Neural cell (in vitro differentiated cells): Measurements from ENCODE around the gene SEC23A. TPM values are rescaled to one million over a fixed set of nuclear protein-coding genes. Genes with fewer than 3 reads are reported as not detected.
A peak's percentile ranks its signal among the peaks of the same experiment; 100 is the strongest.

Source experiments
- H2AFZ ChIP-seq: fragments of 200-600, 300-800 bp; sonication (generic), shearing (Covaris generic); 2 replicates; pipeline ENCODE4 v1.6.0; 2014; ENCODE audit warnings: low read depth, mild to moderate bottlenecking, antibody characterized with exemption, low read length, moderate library complexity
- H3F3A ChIP-seq: fragments of 200-600 bp; shearing (Covaris generic); 2 replicates; pipeline ENCODE4 v1.6.1; 2016; ENCODE audit warnings: mild to moderate bottlenecking, moderate library complexity, mixed read lengths, antibody characterized with exemption, low read length; ENCODE audit not compliant: insufficient read depth, poor library complexity, severe bottlenecking
- H3K27ac ChIP-seq: fragments of 200-600, 300-800 bp; sonication (generic), shearing (Covaris generic); 2 replicates; pipeline ENCODE4 v1.5.1; 2014; ENCODE audit warnings: mild to moderate bottlenecking, low read length, moderate library complexity
- H3K27me3 ChIP-seq: fragments of 300-800, 200-600 bp; sonication (generic), shearing (Covaris generic); 2 replicates; pipeline ENCODE4 v1.6.0; 2014; ENCODE audit warnings: mild to moderate bottlenecking, low read depth, low read length, moderate library complexity; ENCODE audit not compliant: insufficient read depth
- H3K36me3 ChIP-seq: fragments of 300-800, 200-600 bp; sonication (generic), shearing (Covaris generic); 2 replicates; pipeline ENCODE4 v1.5.1; 2014; ENCODE audit warnings: mild to moderate bottlenecking, antibody characterized with exemption, low read length, moderate library complexity; ENCODE audit not compliant: insufficient read depth
- H3K4me2 ChIP-seq: fragments of 300-800, 200-600 bp; sonication (generic), shearing (Covaris generic); 2 replicates; pipeline ENCODE4 v1.6.0; 2014; ENCODE audit warnings: mild to moderate bottlenecking, low read length
- H3K4me3 ChIP-seq: fragments of 300-800, 200-600 bp; sonication (generic), shearing (Covaris generic); 2 replicates; pipeline ENCODE4 v1.5.1; 2014; ENCODE audit warnings: mild to moderate bottlenecking, low read length, moderate library complexity
- H3K79me2 ChIP-seq: fragments of 200-600 bp; shearing (Covaris generic); replicated peaks from 2 replicates; pipeline ENCODE4 v1.6.0; 2014; ENCODE audit warnings: mild to moderate bottlenecking, low read length, moderate library complexity; ENCODE audit not compliant: insufficient read depth
- H3K9ac ChIP-seq: fragments of 300-800, 200-600 bp; sonication (generic), shearing (Covaris generic); 2 replicates; pipeline ENCODE4 v1.6.1; 2016; ENCODE audit warnings: mild to moderate bottlenecking, low read length, mixed read lengths
- H3K9me2 ChIP-seq: fragments of 200-600 bp; shearing (Covaris generic); 2 replicates; pipeline ENCODE4 v1.6.1; 2016; ENCODE audit warnings: mild to moderate bottlenecking, low read length, mixed read lengths; ENCODE audit not compliant: insufficient read depth
- H3K9me3 ChIP-seq: fragments of 200-600, 300-800 bp; sonication (generic), shearing (Covaris generic); 2 replicates; pipeline ENCODE4 v1.6.1; 2016; ENCODE audit warnings: mild to moderate bottlenecking, mixed run types, low read length, moderate library complexity, mixed read lengths
- H4K20me1 ChIP-seq: fragments of 200-600 bp; shearing (Covaris generic); 2 replicates; pipeline ENCODE4 v1.6.1; 2016; ENCODE audit warnings: mild to moderate bottlenecking, mixed run types; ENCODE audit not compliant: insufficient read depth
- EP300 ChIP-seq: fragments of 450-650 bp; conservative IDR thresholded peaks from 2 replicates; pipeline ENCODE4 v1.6.1; 2014; ENCODE audit warnings: antibody characterized with exemption, mild to moderate bottlenecking, moderate library complexity; ENCODE audit not compliant: poor library complexity, severe bottlenecking
- POLR2AphosphoS5 ChIP-seq: IDR thresholded peaks from 2 replicates; pipeline ENCODE4 v1.6.1; 2012
- RAD21 ChIP-seq: fragments of 450-650 bp; conservative IDR thresholded peaks from 2 replicates; pipeline ENCODE4 v1.6.1; 2014; ENCODE audit warnings: antibody characterized with exemption, mild to moderate bottlenecking, moderate library complexity
- REST ChIP-seq: IDR thresholded peaks from 2 replicates; pipeline ENCODE4 v1.6.1; 2012; ENCODE audit warnings: borderline replicate concordance
- SMC3 ChIP-seq: fragments of 450-650 bp; conservative IDR thresholded peaks from 2 replicates; pipeline ENCODE4 v1.6.1; 2014; ENCODE audit warnings: antibody characterized with exemption, mild to moderate bottlenecking, moderate library complexity; ENCODE audit not compliant: poor library complexity
- TAF1 ChIP-seq: IDR thresholded peaks from 2 replicates; pipeline ENCODE4 v1.6.1; 2012; ENCODE audit warnings: low read depth
- polyA plus RNA-seq: library from polyadenylated mRNA; depleted of rRNA; stranded (reverse); fragments of >200 nt; gene quantifications from 2 replicates; pipeline ENCODE4 v1.2.3, GENCODE V29; 2014
- TF ChIP-seq, protein P1 (sequence below): fragments of 450-650 bp; IDR thresholded peaks from 2 replicates; pipeline ENCODE4 v1.5.1; 2014; ENCODE audit warnings: antibody characterized with exemption, mild to moderate bottlenecking, moderate library complexity; ENCODE audit not compliant: poor library complexity, severe bottlenecking

The SEC23A gene
- polyA plus RNA-seq, 1 donor from 2014 or later: 107 TPM

- TF ChIP-seq REST: no peak
- no peak for TF ChIP-seq SMC3
- TF ChIP-seq POLR2AphosphoS5: no peak
Observed at GRCh38 chr14:39015964-39016577, 87.0 kb downstream of the SEC23A start (continued).

DNA sequence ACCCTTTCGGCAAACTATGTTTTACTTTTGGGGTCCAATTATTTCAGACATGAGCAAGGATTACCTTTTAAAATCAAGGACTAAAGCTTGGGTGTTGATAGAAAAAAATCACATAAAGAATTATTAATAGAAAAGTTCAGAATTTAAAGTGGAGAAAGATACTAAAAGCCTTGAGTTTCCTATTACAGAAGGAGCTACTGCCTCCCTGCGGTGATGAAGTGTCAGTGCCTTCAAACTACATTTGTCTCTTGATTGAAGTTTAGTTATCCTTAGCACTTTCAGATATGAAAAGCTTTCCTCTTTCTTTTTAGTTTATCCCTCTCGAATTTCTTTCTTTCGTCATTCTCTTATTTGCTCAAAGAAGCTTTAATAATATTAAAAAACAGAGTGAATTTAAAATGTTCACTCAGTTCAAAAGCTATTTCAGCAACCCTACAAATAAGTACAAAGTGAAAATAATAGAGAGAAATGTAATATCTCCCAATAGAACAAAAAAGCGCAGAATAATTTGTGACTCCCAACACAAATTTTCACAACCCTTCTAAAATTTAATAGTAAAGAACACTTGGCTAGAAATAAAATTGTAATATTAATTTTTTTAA is 87.6 kb downstream of the SEC23A start:
- no peaks in the 10 kb centered on the region for H3K79me2 ChIP-seq
- TF ChIP-seq REST: no peak
- no peak for TF ChIP-seq EP300
- TF ChIP-seq POLR2AphosphoS5: no peak
- peak; percentile 89 for TF ChIP-seq SMC3
- TF ChIP-seq TAF1: no peak
- peak; percentile 88 for TF ChIP-seq RAD21
- TF ChIP-seq, protein P1, sequence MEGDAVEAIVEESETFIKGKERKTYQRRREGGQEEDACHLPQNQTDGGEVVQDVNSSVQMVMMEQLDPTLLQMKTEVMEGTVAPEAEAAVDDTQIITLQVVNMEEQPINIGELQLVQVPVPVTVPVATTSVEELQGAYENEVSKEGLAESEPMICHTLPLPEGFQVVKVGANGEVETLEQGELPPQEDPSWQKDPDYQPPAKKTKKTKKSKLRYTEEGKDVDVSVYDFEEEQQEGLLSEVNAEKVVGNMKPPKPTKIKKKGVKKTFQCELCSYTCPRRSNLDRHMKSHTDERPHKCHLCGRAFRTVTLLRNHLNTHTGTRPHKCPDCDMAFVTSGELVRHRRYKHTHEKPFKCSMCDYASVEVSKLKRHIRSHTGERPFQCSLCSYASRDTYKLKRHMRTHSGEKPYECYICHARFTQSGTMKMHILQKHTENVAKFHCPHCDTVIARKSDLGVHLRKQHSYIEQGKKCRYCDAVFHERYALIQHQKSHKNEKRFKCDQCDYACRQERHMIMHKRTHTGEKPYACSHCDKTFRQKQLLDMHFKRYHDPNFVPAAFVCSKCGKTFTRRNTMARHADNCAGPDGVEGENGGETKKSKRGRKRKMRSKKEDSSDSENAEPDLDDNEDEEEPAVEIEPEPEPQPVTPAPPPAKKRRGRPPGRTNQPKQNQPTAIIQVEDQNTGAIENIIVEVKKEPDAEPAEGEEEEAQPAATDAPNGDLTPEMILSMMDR: peak; percentile 82
- no peaks in the 10 kb centered on the region for H3K36me3 ChIP-seq
- H3K27me3 ChIP-seq: no peaks in the 10 kb centered on the region
- no peaks in the 10 kb centered on the region for H3K9me2 ChIP-seq
- no peak overlapping the region for H2AFZ ChIP-seq
- no peaks in the 10 kb centered on the region for H3F3A ChIP-seq
- H3K9me3 ChIP-seq: no peaks in the 10 kb centered on the region
- H3K9ac ChIP-seq: no peak overlapping the region
- no peak overlapping the region for H3K4me3 ChIP-seq
- H3K27ac ChIP-seq: no peak overlapping the region
- H4K20me1 ChIP-seq: no peaks in the 10 kb centered on the region
- no peak overlapping the region for H3K4me2 ChIP-seq
